Amygdala (tissue), 56 donors: ENCODE results near the gene PCYOX1L.

Source experiments
- DNase-seq, 56 donors: peaks; one replicate each; lab custom pipeline; 2025; lab: John Stamatoyannopoulos, UW

PCYOX1L gene

DNA sequence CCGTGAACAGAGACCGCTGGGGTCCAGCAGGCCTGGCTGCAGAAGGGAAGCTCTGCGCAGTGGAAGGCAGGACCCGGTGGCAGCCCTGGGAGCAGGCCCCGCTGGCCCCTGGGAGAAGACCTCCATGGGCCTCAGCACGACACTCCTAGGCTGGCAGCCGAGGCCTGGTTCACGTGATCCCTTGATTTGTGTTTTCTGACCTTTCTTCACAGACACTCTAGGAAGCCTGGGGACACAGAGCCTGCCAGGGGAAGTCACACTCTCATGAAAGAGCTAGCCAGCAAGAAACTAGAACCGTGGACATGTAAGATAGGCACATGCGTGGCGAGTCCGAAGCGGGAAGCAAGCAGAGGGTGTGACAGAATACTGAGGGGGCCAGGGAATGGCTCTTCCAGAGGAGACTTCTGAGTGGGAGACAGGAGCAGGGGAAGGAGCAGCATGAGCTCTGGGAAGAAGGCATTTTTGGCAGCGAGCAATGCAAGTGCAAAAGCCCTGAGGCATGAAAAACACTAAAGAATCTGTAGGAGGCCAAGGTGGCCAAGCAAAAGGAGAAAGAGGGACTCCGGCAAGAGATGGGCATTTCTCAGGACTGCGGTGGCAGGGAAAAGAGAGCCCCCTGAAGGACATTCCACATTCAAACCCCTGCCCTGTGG lies 47.8 kb downstream of the PCYOX1L start:
- DNase-seq = no peak

DNA sequence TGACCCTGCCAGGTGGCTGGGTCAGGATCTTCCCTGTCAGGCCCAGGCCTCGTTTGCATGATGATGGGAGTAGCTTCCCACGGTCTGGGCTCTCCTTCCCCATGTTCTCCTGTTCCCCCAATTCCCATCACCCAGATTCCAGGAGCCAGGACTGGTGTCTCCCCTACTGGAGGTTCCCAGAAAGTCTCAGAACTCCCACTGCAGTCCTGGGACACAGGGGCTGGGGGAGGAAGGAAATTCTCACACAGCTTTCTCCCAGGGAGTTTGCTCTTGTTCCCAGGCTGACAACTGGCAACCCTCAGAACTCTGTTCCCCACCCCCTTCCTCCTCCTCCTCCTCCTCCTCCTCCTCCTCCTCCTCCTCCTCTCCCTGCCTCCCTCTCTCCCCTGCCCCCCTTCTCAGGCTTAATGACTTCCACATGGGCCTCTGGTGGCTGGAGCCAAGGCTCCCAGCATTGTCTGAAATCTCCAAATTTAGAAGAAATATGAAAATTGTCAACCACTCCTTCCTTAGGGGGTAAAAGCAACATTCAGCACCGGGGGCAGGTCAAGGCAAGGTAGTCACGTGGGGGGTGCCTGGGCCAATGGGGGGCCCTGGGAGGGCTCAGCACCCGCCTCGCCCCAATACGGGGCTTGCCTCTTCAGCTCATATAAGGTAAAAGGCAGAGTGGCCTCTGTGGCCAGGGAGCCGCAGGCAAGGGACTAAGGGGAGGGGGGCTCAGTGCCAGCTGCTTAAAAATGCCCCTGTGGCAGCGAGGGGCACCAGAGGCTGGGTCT lies 48.5 kb downstream of the PCYOX1L start:
- no peak for DNase-seq

DNA sequence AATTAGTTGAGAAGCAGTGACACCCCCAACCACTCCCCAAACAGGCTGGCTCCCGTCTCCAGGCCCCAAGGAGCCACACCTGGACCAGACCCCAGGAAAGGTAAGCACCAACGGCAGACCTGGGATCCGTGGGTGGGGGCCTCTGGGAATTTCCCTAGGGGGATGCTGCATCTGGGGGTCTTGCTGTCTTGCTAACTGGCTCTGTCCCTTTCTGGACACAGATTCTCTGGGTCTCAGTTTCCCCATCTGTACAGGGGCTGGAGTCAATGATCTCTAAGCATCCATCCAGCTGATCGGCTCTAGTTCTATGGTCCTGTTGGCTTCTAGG lies 49.1 kb downstream of the PCYOX1L start:
- DNase-seq = no peak

DNA sequence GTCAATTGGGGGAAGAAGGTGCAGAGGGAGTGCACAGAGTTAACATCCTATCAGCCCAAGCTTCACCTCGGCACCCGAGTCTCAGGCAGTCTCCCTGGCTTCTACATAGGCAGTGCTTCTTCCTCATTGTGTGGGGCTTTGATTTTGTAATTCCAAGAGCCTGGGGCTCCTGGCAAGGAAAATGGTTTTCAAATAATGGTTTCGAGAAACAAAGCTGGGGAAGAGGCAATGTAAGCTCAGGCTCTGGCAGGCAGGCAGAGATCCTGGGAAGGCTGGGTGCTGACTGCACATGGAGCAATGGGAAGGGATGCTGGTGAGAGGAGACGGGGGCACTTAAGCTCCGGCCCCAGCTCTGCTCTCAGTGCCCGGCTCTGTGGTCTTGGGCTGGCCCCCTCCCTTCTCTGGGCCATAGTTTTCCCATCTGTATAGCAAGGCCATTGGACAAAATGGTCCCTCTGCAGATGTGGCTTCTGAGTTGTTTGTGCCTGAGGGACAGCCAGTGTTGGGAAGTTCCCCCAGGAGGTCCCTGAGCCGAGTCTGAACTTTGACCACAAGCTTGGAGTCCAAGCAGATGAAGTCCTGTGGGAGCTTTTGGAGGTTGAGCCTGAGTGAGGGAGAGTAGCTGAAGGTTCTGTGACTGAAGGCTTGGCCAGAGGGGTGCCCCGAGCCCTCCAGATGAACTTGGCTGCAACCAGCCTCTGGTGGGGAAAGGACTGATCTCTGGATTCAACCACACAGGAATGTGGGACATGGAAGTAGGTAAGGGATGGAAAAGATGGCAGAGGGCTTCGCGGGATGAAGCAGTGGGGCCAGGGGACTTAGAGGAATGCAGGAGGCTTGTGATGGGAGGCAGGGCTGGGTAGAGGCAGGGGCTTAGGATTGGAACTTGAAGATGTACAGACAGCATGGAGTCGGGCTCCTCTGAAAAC lies 49.7 kb downstream of the PCYOX1L start:
- DNase-seq = no peak

DNA sequence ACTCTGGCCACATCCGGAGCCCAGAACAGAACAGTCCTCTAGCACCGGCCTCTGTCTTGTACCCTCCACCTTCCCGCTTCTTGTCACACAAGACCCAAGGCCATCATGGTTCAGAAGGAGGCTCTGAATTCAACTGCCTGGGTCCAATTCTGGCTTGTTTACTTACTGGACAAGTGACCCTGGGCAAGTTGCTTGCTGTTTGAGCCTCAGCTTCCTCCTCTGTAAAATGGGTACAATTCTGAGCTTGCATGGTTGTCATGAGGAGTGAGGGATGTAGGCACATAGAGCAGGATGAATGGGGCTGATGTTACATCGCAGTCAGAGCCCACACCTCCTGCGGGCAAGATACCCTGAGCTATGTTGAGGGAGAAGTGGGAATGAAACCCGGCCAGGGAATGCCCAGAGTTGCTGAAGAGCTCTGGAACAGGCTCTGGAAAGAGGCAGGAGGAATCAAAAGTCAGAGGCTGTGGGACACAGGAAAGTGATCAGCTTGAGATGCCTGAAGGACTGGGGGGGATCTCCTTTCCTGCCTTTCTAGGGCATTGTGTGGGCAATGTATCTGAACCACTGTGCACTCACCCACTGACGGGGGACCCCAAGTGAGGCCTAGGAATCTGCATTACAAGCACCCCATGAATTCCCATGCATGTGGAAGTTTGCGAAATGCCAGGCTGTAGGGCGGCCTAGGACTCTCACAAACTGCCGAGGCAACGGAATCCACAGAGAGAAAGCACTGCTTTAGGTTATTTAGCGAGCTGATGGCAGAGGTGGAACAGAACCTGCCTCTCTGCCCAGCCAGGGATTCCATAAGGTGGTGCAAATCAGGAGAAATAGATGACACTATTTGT lies 50.6 kb downstream of the PCYOX1L start:
- DNase-seq = no peak

DNA sequence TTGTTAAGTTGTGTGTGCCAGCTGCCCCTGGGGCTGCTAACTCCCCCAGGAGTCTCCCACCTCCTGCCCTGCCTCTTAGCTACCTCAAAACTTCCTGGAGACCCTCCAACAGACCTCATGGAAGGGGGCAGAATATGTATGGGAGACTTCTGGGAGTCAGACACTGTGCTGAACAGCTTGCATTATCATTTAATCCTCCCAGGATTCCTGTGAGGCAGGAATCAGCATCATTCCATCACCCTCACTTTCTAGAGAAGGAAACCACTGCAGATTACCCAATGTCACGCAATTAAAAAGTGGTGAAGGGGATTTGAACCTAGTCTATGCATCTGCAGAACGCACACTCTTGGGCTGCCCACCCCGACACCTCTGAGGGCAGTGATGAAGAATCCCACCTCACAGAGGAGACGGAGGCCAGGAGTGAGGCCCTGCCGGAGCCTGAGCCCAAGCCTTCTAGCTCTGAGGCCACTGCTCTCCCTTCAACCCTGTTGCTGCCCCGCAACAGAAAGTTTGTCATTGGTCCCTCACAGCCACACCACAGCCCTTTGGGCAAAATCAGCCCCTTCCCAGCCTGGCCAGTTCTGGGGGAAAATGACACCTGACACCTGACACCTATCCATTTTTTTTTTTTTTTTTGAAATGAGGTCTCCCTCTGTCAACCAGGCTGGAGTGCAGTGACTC lies 51.6 kb downstream of the PCYOX1L start:
- no peak for DNase-seq

DNA sequence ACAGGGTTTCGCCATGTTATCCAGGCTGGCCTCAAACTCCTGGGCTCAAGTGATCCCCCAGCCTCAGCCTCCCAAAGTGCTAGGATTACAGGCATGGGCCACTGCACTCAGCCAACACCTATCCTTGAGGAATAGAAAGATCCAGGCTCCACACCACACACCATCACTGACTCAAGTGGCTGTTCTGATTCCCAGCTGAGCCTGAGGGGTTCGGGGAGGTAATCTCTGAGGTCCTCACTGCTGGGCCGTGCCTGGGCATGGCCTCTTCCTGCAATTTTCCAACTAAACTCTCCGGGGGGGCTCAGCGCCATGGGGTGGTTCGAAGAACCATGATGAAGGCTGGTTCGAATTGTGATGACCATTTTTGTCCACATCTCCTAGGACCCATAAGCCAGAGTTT lies 52.2 kb downstream of the PCYOX1L start:
- no peak for DNase-seq

DNA sequence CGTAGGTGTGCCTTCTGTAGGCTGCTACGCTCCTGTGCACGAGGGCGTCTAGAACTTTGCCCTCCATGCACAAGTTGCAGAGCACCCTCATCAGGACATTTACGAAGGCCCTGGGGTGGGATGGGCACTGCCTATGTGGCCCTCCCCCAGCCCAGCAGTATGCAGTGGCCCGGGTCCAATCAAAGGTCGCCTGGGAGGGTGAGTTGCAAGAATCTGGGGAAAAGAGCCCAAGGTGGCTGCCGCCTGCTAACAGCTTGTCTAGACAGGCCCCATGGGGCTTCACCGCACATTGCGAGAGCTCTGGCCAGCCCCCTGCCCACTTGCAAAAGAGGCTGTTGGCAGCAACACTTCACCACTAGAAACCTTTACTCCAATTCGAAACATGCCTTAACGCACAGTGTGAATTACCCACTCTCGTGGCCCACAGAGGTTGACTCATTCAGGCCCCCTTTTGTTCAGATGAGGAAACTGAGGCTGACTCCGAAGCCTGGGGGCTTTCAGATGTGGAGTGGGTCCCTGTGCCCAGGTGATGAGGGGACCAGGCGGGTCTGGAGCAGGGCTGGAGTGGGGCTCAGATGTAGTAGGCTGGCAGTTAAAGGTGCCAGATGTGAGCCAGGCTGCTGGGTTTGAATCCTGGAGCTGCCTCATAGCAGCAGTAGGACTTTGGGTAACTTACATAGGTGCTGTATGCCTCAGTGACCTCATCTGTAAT lies 53.0 kb downstream of the PCYOX1L start:
- DNase-seq = no peak

DNA sequence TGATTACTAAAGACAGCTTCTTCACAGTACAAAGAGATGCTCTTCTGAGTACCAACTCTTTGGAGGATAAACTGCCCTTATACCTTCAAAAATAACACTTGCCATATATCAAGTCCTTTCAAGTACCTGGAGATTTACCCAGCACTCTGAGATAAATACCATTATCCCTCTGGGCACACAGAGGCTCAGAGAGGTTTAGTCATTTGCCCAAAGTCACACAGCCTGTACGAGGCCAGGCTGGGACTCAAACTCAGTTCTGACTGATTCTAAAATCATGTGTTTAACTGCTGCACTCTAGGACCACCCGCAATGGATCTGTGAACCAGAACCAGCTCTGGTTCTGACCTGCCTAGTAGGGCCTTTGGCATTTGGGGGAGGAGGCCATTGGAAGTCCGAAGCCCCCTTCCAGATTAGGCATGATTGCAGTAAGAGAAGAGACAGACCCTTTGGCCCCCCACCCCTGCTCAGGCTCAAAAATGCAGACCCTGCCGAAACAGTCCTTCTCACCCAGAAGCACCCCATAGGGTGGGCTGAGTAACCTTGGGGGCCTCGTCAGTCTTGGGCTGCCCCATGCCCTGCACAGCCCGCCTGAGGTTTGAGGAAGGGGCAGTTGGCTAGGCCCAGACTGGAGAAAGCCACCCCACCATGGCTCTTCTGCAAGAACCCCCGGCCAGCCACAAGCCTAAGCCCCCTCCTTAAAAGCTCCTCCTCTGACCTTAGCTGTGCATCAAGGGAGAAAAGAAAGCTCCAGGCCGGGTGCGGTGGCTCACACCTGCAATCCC lies 54.1 kb downstream of the PCYOX1L start:
- no peak for DNase-seq

DNA sequence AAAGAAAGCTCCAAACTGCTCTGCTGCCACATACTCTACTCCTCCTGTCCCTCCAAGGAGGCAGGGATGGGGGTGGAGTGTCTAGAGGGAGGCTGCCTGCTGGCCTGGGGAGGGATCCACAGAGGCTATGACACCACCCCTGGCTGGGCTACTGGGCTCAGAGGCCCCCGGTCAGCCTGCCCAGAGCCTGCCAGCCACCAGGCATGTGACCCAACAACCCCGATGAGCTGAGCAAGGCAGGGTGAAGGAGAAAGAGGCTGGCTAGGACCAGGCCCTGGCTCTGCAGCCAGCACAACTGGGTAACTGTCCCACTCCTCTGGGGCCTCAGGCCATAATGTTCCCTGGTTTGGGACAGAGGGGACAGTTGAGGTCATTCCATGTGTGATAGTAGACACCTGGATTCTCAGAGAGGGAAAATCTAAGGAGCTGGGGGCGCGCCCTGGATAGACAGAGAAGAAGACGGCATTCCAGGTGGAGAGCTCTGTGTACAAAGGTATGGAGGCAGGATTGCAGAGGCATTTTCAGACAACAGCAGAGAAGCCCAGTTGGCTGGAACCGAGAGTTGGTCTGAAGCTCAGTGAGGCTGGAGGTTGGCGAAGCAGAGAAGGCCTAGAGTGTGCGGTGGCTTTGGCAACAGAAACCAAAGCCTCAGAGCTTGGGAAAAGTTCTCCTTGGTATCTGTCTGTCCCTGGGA lies 55.1 kb downstream of the PCYOX1L start:
- peak in 1 of 56 donors; percentile 5 for DNase-seq

DNA sequence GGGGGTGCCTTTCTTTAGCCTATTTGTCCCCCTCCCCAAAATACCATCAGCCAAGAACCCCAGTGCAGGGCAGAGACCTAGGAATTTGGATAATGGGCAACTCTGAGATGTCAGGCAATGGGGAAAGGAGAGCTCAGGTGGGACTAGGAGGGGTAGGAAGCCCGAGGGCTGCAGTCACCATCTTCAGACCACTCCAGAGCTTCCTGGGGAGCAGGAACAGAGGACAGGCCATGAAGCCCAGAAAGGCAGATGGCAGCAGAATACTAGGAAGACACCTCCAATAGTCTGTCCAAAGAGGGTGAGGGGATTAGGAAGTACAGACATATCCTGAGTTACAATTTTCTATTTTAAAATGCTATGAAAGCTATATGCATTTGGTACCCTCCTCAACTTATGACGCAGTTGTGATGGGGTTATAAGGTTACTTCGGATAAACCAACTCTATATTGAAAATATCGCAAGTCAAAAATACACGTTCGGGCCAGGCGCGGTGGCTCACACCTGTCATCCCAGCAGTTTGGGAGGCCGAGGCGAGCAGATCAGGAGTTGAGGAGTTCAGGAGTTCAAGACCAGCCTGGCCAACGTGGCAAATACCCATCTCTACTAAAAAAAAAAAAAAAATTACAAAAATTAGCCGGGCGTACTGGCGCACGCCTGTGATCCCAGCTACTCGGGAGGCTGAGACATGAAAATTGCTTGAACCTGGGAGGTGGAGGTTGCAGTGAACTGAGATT lies 55.8 kb downstream of the PCYOX1L start:
- DNase-seq = no peak

DNA sequence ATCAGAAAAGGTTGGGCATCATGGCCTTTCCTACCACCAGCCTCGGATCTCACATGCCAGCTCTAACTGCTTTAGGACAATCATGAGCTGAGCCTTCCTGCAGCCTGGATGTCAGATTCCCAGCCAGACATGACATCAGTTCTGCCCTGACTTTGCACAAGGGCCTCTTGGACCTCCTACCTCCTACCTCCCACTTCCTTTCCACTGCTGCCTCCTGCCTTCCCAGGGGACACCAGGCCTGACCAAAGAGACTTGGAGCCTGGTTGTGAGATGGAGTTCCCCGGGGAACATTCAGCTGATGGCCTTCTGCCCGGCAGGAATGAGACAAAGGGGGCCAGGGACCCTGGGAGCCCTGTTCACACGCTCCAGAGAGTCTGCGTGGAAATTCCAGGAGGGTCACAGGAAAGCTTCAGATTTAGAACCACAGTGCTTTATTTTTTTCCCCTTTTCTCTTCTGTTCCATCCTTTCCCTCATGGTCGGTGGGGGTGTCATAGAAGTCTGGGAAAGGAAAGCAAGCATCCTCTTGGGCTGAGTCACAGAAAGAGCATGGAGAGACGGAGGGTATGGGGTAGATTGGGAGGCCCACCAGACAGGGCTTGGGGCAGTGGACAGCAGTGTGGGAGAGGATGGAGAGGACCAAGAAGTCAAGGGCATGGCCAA lies 56.7 kb downstream of the PCYOX1L start:
- DNase-seq = no peak

DNA sequence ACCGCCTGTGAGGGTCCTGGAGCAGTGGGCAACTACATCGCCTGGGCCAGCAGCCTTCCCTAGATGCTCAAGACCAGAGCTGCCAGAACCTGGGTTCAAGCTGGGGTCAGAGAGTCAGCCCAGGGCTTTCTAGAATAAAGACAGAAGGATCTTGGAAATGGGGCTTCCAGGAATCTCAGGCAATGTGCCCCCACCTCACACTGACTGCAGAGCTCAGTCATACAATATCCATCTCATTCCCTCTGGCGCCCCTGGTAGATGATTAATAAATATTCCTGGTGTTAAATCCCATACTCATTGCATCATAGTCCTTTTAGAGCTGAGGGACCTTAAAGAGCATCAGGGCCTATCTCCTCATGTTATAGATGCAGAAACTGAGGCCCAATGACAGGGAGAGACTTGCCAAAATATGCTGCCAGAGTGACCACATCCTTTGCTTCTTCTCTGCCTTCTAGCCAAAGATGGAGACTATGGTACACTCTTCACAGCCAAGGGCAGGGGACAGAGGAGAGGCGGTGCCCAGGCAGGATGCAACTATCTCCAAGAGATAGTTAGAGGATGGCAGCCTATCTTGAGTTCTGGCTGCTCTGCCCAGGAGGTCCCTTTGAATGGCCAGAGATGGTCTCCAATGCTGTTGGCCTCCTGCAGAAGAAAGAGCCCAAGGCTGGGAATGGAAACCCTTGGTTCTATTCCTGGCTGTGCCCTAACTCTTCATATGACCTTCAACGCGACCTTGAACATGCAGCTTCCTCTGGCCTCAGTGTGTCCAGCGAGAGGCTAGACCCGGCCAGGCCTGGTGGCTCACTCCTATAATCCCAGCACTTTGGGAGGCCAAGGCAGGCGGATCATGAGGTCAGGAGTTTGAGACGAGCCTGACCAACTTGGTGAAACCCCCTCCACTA lies 57.5 kb downstream of the PCYOX1L start:
- DNase-seq = no peak

DNA sequence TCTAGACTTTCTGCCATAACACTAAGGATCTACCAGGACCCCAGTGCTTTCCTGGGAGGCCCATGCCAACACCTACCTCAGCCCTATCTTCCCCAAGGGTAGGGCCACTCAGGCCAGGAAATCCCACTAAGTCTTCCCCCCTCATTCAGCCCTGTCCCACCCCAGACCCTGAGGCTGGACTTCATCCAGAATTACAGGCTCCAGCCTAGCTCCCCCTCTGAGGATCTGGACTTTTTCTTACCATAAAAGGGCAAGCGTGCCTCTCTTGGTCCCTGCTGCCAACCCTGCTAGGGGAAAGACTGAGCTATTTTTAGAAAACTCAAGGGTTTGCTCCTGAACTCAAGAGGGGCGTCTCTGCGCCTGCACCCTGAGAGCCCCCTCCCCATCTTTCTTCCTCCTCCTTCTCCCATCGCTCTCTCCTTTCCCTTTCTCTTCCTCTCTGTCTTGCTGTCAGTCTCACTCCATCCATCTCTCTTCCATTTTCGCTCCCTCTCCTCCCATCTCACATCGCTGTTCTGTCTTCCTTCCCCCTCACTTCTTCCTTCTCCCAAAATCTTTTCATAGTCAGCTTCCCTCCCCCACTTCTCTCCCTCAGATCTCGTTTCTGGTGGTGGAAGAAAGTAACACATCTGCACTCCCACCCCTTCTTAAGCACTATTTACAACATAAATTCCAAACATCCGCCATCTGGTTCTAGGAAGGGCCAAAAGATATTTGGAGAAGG lies 59.3 kb downstream of the PCYOX1L start:
- DNase-seq = no peak
